Urothelium cell line (cell line): Measurements from ENCODE around the gene PCDHA6.
"Not testable (repeated sequence)": the region's sequence is repeated elsewhere in the genome, so short reads cannot be mapped to it uniquely, and the experiment has no call there.

Experiments used
- DNase-seq: peaks from one replicate; pipeline ENCODE4 v3.0.0; 2011; ENCODE audit warnings: low spot score, mixed read lengths
- FAIRE-seq: peaks from 2 replicates; lab custom pipeline; 2011; peaks lifted over from hg19 to GRCh38; lab: Jason Lieb, UNC

PCDHA6 gene

DNA sequence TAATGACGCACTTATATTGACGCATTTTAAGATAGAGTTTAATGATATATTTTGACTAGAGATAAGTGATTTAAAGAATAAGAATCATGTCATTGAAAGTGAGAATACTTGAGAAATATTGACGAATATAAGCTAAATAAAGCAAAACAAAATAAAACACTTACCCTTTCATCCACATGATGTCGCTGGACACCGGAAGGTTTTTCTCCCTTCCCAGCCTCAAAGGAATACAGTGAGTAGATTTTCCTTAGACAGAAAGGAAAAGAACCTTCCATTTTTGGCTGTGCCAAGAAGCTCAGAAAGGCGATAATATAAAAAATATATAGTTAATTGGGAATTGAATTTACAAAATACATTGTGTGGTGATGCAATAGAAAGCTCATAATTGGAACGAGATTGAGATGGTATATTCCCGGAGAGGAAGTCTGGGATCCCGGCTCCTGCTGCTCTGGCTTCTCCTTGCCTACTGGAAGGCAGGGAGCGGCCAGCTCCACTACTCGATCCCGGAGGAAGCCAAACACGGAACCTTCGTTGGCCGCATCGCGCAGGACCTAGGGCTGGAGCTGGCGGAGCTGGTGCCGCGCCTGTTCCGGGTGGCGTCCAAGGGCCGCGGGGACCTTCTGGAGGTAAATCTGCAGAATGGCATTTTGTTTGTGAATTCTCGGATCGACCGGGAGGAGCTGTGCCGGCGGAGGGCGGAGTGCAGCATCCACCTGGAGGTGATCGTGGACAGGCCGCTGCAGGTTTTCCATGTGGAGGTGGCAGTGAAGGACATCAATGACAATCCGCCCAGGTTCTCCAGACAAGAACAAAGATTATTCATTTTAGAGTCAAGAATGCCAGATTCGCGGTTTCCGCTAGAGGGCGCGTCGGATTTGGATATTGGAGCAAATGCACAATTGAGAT, 6.1 kb upstream of the PCDHA6 start, which contains the start of gene PCDHA5:
PCDHA5 (plus strand) TSS at position 239 of the 906 bp plus-strand sequence.
- peak; percentile 47 for DNase-seq
- FAIRE-seq, result no peak

DNA sequence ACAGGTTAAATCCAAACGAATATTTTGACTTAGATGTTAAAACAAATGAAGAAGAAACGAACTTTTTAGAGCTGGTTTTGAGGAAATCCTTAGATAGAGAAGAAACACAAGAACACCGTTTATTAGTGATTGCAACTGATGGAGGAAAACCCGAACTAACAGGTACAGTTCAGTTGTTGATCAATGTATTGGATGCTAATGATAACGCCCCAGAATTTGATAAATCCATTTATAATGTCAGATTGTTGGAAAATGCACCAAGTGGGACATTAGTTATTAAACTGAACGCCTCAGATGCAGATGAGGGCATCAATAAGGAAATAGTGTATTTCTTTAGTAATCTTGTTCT, 5.5 kb upstream of the PCDHA6 start:
- DNase-seq (no peak), FAIRE-seq (no peak)

DNA sequence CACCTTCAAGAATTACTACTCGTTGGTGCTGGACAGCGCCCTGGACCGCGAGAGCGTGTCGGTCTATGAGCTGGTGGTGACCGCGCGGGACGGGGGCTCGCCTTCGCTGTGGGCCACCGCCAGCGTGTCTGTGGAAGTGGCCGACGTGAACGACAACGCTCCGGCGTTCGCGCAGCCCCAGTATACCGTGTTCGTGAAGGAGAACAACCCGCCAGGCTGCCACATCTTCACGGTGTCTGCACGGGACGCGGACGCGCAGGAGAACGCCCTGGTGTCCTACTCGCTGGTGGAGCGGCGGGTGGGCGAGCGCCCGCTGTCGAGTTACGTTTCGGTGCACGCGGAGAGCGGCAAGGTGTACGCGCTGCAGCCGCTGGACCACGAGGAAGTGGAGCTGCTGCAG, 4.8 kb upstream of the PCDHA6 start:
- not testable (repeated sequence) for FAIRE-seq

DNA sequence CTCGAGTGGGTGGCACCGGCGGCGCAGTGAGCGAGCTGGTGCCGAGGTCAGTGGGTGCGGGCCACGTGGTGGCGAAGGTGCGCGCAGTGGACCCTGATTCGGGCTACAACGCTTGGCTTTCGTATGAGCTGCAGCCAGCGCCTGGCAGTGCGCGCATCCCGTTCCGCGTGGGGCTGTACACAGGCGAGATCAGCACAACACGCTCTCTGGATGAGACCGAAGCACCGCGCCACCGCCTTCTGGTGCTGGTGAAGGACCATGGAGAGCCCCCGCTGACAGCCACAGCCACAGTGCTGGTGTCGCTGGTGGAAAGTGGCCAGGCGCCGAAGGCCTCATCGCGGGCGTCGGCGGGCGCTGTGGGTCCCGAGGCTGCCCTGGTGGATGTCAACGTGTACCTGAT, 4.3 kb upstream of the PCDHA6 start:
- no peak for FAIRE-seq
- DNase-seq, result no peak

More for the DNA sequence above, 4.8 kb upstream of the PCDHA6 start:
- not testable (repeated sequence) for DNase-seq

DNA sequence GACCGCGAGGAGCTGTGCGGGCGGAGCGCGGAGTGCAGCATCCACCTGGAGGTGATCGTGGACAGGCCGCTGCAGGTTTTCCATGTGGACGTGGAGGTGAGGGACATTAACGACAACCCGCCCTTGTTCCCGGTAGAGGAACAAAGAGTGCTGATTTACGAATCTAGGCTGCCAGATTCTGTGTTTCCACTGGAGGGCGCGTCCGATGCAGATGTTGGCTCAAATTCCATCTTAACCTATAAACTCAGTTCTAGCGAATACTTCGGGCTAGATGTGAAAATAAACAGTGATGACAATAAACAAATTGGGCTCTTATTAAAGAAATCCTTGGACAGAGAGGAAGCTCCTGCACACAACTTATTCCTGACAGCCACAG, 590 bp downstream of the PCDHA6 start:
- DNase-seq (peak; percentile 28), FAIRE-seq (no peak)

DNA sequence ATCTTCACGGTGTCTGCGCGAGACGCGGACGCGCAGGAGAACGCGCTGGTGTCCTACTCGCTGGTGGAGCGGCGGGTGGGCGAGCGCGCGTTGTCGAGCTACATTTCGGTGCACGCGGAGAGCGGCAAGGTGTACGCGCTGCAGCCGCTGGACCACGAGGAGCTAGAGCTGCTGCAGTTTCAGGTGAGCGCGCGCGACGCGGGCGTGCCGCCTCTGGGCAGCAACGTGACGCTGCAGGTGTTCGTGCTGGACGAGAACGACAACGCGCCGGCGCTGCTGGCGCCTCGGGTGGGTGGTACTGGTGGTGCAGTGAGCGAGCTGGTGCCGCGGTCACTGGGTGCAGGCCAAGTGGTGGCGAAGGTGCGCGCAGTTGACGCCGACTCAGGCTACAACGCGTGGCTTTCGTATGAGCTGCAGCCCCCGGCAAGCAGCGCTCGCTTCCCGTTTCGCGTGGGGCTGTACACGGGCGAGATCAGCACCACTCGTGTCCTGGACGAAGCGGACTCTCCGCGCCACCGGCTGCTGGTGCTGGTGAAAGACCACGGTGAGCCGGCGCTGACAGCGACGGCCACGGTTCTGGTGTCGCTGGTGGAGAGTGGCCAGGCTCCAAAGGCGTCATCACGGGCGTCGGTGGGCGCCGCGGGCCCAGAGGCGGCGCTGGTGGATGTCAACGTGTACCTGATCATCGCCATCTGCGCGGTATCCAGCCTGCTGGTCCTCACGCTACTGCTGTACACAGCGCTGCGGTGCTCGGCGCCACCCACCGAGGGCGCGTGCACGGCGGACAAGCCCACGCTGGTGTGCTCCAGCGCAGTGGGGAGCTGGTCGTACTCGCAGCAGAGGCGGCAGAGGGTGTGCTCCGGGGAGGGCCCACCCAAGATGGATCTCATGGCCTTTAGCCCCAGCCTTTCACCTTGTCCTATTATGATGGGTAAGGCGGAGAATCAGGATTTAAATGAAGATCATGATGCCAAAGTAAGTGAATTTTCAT, 2.0 kb downstream of the PCDHA6 start:
- not testable (repeated sequence) for DNase-seq, FAIRE-seq

DNA sequence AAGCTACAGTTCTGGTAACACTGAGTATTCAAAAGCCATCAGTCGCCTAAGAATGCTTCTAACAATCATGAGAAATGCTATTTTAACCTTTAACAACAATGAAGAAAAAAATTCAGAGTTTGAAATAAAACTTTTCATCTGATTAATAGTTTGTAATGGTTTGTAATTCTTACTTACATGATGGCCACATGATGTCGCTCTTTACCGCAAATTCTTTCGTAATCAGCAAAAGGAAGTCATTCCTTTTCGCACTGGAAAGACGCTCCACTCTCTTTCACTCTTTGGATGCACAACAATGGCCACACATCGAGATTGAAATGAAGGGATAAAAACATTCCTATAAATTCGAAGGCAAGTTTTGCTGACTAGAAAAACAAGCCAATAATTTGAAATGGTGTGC, 6.2 kb downstream of the PCDHA6 start, which contains the start of gene PCDHA7:
PCDHA7 (plus strand) TSS at position 277 of the 400 bp plus-strand sequence; CDS start at position 392, 115 bp downstream.
- DNase-seq, result no peak

DNA sequence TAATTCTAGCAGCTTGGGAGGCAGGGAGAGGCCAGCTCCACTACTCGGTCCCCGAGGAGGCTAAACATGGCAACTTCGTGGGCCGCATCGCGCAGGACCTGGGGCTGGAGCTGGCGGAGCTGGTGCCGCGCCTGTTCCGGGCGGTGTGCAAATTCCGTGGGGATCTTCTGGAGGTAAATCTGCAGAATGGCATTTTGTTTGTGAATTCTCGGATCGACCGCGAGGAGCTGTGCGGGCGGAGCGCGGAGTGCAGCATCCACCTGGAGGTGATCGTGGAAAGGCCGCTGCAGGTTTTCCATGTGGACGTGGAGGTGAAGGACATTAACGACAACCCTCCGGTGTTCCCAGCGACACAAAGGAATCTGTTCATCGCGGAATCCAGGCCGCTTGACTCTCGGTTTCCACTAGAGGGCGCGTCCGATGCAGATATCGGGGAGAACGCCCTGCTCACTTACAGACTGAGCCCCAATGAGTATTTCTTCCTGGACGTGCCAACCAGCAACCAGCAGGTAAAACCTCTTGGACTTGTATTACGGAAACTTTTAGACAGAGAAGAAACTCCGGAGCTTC, 6.8 kb downstream of the PCDHA6 start:
- DNase-seq, FAIRE-seq: not testable (repeated sequence)

More for the DNA sequence above, 6.2 kb downstream of the PCDHA6 start, which contains the start of gene PCDHA7:
- no peak for FAIRE-seq

DNA sequence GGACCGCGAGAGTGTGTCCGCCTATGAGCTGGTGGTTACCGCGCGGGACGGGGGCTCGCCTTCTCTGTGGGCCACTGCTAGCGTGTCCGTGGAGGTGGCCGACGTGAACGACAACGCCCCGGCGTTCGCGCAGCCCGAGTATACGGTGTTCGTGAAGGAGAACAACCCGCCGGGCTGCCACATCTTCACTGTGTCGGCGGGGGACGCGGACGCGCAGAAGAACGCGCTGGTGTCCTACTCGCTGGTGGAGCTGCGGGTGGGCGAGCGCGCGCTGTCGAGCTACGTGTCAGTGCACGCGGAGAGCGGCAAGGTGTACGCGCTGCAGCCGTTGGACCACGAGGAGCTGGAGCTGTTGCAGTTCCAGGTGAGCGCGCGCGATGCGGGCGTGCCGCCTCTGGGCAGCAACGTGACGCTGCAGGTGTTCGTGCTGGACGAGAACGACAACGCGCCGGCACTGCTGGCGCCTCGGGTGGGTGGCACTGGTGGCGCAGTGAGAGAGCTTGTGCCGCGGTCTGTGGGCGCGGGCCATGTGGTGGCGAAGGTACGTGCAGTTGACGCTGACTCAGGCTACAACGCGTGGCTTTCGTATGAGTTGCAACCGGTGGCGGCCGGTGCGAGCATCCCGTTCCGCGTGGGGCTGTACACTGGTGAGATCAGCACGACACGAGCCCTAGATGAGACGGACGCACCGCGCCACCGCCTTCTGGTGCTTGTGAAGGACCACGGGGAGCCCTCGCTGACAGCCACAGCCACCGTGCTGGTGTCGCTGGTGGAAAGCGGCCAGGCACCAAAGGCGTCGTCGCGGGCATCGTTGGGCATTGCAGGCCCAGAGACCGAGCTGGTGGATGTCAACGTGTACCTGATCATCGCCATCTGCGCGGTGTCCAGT, 8.1 kb downstream of the PCDHA6 start:
- no peak for DNase-seq
- no peak for FAIRE-seq

DNA sequence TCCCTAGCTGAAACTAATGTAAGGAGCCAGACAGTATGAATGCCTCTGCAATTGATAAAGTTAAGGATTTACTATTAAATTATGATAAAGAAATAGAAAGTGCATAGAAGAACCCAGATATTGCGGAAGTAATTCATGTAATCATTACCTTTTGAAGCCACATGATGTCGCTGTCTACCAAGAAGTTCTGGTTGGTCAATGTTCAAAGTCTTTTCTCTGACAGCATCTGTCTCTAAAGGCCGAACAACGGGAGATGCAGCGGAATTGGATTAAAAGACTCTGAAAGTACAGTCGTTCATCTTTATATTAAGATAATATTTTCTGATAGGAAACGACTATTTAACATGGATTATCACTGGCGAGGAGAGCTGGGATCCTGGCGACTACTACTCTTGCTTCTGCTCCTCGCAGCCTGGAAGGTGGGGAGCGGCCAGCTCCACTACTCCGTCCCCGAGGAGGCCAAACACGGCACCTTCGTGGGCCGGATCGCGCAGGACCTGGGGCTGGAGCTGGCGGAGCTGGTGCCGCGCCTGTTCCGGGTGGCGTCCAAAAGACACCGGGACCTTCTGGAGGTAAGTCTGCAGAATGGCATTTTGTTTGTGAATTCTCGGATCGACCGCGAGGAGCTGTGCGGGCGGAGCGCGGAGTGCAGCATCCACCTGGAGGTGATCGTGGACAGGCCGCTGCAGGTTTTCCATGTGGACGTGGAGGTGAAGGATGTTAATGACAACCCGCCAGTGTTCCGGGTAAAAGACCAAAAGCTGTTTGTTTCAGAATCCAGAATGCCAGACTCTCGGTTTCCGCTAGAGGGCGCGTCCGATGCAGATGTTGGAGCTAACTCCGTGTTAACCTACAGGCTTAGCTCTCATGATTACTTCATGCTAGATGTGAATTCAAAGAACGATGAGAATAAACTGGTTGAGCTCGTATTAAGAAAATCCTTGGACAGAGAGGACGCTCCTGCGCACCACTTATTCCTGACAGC, 13.5 kb downstream of the PCDHA6 start, which contains the start of gene PCDHA8:
PCDHA8 (plus strand) TSS at position 210 of the 985 bp plus-strand sequence; CDS start at position 345, 135 bp downstream.
- DNase-seq (peak; percentile 39), FAIRE-seq (no peak)

DNA sequence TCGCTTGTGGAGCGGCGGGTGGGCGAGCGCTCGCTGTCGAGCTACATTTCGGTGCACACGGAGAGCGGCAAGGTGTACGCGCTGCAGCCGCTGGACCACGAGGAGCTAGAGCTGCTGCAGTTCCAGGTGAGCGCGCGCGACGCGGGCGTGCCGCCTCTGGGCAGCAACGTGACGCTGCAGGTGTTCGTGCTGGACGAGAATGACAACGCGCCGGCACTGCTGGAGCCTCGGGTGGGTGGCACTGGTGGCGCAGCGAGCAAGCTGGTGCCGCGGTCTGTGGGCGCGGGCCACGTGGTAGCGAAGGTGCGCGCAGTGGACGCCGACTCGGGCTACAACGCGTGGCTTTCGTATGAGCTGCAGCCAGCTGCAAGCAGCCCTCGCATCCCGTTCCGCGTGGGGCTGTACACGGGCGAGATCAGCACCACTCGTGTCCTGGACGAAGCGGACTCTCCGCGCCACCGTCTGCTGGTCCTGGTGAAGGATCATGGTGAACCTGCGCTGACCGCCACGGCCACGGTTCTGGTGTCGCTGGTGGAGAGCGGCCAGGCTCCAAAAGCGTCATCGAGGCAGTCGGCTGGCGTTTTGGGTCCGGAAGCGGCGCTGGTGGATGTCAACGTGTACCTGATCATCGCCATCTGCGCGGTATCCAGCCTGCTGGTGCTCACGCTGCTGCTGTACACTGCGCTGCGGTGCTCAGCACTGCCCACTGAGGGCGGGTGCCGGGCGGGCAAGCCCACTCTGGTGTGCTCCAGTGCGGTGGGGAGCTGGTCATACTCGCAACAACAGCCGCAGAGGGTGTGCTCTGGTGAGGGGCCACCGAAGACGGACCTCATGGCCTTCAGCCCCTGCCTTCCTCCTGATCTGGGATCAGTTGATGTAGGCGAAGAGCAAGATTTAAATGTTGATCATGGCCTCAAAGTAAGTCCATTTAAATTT, 15.3 kb downstream of the PCDHA6 start:
- DNase-seq (no peak), FAIRE-seq (no peak)

DNA sequence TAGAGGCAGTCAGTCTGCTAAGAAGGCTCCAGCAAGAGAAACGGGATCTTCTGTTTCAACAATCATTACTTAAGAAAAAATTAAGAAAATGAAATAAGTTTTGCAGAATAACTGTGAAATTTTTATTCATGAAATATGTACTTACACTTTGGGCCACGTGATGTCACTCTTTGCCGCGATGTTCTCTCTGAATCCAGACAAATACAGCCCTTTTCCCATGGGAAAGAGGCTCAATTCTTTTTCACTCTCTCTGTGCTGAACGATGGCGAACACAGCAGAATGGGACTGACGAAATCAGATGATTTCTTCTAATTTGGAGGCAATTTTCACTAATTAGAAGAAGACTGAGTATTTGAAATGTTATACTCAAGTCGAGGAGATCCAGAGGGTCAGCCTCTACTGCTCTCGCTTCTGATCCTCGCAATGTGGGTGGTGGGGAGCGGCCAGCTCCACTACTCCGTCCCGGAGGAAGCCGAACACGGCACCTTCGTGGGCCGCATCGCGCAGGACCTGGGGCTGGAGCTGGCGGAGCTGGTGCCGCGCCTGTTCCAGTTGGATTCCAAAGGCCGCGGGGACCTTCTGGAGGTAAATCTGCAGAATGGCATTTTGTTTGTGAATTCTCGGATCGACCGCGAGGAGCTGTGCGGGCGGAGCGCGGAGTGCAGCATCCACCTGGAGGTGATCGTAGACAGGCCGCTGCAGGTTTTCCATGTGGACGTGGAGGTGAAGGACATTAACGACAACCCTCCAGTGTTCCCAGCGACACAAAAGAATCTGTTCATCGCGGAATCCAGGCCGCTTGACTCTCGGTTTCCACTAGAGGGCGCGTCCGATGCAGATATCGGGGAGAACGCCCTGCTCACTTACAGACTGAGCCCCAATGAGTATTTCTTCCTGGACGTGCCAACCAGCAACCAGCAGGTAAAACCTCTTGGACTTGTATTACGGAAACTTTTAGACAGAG, 20.7 kb downstream of the PCDHA6 start, which contains the start of gene PCDHA9:
PCDHA9 (plus strand) TSS at position 244 of the 964 bp plus-strand sequence; CDS start at position 358, 114 bp downstream.
- not testable (repeated sequence) for DNase-seq, FAIRE-seq

DNA sequence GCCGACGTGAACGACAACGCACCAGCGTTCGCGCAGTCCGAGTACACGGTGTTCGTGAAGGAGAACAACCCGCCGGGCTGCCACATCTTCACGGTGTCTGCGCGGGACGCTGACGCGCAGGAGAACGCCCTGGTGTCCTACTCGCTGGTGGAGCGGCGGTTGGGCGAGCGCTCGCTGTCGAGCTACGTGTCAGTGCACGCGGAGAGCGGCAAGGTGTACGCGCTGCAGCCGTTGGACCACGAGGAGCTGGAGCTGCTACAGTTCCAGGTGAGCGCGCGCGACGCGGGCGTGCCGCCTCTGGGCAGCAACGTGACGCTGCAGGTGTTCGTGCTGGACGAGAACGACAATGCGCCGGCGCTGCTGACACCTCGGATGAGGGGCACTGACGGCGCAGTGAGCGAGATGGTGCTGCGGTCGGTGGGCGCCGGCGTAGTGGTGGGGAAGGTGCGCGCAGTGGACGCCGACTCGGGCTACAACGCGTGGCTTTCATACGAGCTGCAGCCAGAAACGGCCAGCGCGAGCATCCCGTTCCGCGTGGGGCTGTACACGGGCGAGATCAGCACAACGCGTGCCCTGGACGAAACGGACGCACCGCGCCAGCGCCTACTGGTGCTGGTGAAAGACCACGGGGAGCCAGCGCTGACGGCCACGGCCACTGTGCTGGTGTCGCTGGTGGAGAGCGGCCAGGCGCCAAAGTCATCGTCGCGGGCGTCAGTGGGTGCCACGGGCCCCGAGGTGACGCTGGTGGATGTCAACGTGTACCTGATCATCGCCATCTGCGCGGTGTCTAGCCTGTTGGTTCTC, 22.3 kb downstream of the PCDHA6 start:
- not testable (repeated sequence) for DNase-seq
- peak; percentile 9 for FAIRE-seq

DNA sequence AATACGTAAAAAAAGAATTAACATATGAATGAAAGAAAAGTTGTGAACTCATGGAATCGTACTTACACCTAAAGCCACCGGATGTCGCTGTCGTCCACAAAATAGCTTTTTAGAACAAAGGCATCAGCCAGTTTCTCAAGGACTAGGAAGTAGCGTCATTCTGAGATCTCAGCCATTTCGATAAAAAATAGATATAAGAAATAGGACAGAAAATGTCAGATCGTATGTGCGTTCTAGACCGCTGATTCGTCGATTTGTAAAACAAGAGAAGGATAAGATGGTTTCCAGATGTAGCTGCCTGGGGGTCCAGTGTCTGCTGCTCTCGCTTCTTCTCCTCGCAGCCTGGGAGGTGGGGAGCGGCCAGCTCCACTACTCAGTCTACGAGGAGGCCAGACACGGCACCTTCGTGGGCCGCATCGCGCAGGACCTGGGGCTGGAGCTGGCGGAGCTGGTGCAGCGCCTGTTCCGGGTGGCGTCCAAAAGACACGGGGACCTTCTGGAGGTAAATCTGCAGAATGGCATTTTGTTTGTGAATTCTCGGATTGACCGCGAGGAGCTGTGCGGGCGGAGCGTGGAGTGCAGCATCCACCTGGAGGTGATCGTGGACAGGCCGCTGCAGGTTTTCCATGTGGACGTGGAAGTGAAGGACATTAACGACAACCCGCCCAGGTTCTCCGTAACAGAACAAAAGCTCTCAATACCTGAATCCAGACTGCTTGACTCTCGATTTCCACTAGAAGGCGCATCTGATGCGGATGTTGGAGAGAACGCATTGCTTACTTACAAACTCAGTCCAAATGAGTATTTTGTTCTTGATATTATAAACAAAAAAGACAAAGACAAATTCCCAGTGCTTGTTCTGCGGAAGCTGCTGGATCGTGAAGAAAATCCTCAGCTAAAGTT, 28.3 kb downstream of the PCDHA6 start, which contains the start of gene PCDHA10:
PCDHA10 (plus strand) TSS at position 126 of the 903 bp plus-strand sequence; CDS start at position 278, 152 bp downstream.
- DNase-seq, result no peak
- no peak for FAIRE-seq
